ENCODE data around the gene NECTIN1. TPM values are rescaled to one million over a fixed set of nuclear protein-coding genes. Genes with fewer than 3 reads are reported as not detected.

The NECTIN1 gene
- total and polyA plus RNA-seq, 2 donors (not counting 3 experiments of a cell fraction or from before 2014, with no cell fraction given), result 10.8 to 23.6 TPM

DNA sequence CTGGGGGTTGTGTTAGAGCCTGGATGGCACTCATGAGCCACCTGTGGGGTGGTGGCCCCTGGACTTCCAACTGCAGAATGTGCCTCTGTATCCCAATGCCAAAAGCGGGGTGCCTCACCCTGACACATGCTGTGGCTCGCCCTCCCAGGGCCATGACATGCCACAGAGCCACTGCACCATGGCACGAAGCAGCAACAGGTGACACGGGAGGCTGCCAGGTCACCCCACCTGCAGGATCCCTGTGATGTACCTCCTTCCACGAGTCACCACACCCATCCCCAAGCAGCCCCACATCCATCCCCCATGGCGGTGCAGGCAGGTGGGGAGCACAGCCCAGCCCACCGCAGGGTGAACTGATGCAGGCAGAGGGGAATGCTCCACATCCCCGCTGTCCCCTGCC lies 14.8 kb downstream of the NECTIN1 start:
- H3K27me3 ChIP-seq (ENCODE audit: control insufficient read depth in 2 of 2, insufficient read depth in 2 of 2, low read length in 2 of 2), result no peaks in the 10 kb centered on the region
- no peak overlapping the region for H2AFZ ChIP-seq (ENCODE audit: low read depth, low read length)
- no TSS peak for BruUV-seq (replicated peaks)
- H3K9me1 ChIP-seq (replicated peaks; ENCODE audit: control insufficient read depth, extremely low read depth, insufficient read depth, low read length), result no peaks in the 10 kb centered on the region
- H4K20me1 ChIP-seq (replicated peaks; ENCODE audit: control insufficient read depth, extremely low read depth, insufficient read depth, low read length), result no peaks in the 10 kb centered on the region
- H3K4me3 ChIP-seq (replicated peaks in 1 of 3; ENCODE audit: insufficient read depth in 1 of 3, low read depth in 1 of 3, low read length in 3 of 3), result no peak overlapping the region
- H3K9ac ChIP-seq (replicated peaks; ENCODE audit: extremely low read depth, insufficient read depth, low read length), result no peak overlapping the region
- no peaks in the 10 kb centered on the region for H3K36me3 ChIP-seq (ENCODE audit: control insufficient read depth in 2 of 2, extremely low read depth in 1 of 2, insufficient read depth in 2 of 2, low read length in 2 of 2)
- no peaks in the 10 kb centered on the region for H3K9me3 ChIP-seq (replicated peaks; ENCODE audit: control insufficient read depth, insufficient read depth, low read length)
- H3K27ac ChIP-seq (ENCODE audit: insufficient read depth, low read depth, low read length), result no peak overlapping the region
- DNase-seq (ENCODE audit: low read depth, low spot score), result no peak
- dilution Hi-C loops (cut with MboI; ENCODE audit: extremely low pct_ligation_motif_present, low sequenced_read_pairs) (no loop called here), intact Hi-C loops (cut with micrococcal nuclease) (no loop called here)
- peaks cover 2% of the 10 kb centered on the region for H3K79me2 ChIP-seq (ENCODE audit: control insufficient read depth, insufficient read depth, low read length)
- ChIA-PET POLR2A (no interaction called here), CTCF (interaction anchor here (0.9 kb wide), 1 partner anchor 15 kb away, joined by 6 read pairs; the partner anchor contains the start of gene NECTIN1)
- H3K4me2 ChIP-seq (ENCODE audit: insufficient read depth, low read length), result no peak overlapping the region
- TF ChIP-seq FOS (IDR thresholded peaks at IDR 0.05; ENCODE audit: borderline replicate concordance, insufficient read depth, low read length) (no peak), POLR2A (IDR thresholded peaks at IDR 0.05; ENCODE audit: low read depth, low read length) (no peak), EZH2 (IDR thresholded peaks at IDR 0.05; ENCODE audit: borderline replicate concordance, low read depth, low read length, severe bottlenecking) (no peak), GATA2 (IDR thresholded peaks at IDR 0.05; ENCODE audit: insufficient read depth, insufficient read length, low read depth, low read length) (no peak), MYC (IDR thresholded peaks at IDR 0.05; ENCODE audit: low read depth, low read length) (no peak), JUN (IDR thresholded peaks at IDR 0.05; ENCODE audit: borderline replicate concordance, insufficient read depth, insufficient read length, low read depth) (no peak), POLR2AphosphoS5 (IDR thresholded peaks at IDR 0.05; ENCODE audit: insufficient read depth, low read depth, low read length) (no peak)
- TF ChIP-seq, protein P1, sequence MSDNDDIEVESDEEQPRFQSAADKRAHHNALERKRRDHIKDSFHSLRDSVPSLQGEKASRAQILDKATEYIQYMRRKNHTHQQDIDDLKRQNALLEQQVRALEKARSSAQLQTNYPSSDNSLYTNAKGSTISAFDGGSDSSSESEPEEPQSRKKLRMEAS (IDR thresholded peaks at IDR 0.05; ENCODE audit: insufficient read depth, insufficient read length), result no peak
- TF ChIP-seq, protein P2, sequence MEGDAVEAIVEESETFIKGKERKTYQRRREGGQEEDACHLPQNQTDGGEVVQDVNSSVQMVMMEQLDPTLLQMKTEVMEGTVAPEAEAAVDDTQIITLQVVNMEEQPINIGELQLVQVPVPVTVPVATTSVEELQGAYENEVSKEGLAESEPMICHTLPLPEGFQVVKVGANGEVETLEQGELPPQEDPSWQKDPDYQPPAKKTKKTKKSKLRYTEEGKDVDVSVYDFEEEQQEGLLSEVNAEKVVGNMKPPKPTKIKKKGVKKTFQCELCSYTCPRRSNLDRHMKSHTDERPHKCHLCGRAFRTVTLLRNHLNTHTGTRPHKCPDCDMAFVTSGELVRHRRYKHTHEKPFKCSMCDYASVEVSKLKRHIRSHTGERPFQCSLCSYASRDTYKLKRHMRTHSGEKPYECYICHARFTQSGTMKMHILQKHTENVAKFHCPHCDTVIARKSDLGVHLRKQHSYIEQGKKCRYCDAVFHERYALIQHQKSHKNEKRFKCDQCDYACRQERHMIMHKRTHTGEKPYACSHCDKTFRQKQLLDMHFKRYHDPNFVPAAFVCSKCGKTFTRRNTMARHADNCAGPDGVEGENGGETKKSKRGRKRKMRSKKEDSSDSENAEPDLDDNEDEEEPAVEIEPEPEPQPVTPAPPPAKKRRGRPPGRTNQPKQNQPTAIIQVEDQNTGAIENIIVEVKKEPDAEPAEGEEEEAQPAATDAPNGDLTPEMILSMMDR (IDR thresholded peaks at IDR 0.05; ENCODE audit: extremely low read depth in 1 of 2, insufficient read depth in 1 of 2, low read depth in 1 of 2, low read length in 2 of 2), result no peak
- FAIRE-seq, result no peak
- no peaks in the 10 kb centered on the region for H3K4me1 ChIP-seq (ENCODE audit: control insufficient read depth, extremely low read depth, insufficient read depth, low read length)

All from endothelial cell of umbilical vein (primary cell).